ENCODE results near the gene NALCN.

NALCN gene

GRCh38 chr13:101013245-101013644 lies 403.1 kb downstream of the NALCN start:
- FAIRE-seq = no peak

DNA sequence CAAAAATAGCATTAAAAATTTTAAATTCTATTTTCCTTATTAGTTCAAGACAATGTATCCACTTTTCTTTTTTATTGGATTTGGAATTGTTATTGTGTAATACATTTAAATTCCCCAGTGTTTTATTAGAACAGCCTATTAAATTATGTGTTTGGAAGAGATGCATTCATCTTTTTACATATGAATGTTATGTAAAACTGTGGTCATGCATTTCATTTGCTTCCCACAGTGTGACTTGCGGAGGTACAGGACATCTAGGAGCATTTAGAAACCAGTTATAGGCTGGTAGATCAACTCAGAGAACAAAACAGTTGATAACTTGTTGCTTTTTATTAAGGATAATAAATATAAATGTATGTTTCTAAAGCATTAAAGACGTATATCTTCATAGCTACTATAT lies 406.2 kb downstream of the NALCN start:
- no peak for FAIRE-seq

DNA sequence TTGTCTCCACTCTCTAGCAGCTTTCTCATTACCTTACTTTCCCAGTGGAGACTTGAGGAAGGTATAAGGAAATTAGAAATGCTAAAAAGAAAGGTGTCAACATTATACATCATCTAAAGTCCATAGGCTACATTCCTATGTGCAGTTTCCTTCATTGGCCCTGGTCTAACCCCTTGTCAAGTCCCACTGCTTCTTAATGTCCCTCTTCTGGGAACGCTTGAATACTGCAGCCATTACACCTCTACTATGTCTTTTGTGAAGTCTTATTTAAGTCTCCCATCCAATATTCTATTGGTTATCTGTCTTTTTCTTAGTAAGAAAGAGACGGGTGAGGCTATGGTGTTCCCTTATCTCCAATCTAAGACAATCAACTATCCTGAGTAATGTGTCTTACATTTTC lies 409.1 kb downstream of the NALCN start:
- no peak for FAIRE-seq
